Nephron (organoid): ENCODE measurements around the gene PGF.

Source experiments
- H3K27ac Mint-ChIP-seq, 3 experiments: 2 replicates each; pipeline ENCODE4 v1.8.0; 2020; ENCODE audit warnings: mixed read lengths in 3 of 3, mild to moderate bottlenecking in 2 of 3, moderate library complexity in 1 of 3
- H3K27me3 Mint-ChIP-seq: 2 replicates; pipeline ENCODE4 v1.8.0; 2021; ENCODE audit warnings: low read depth, mild to moderate bottlenecking, moderate library complexity, mixed read lengths
- H3K36me3 Mint-ChIP-seq: 2 replicates; pipeline ENCODE4 v1.8.0; 2020; ENCODE audit warnings: low read depth, mixed read lengths
- H3K4me1 Mint-ChIP-seq: 2 replicates; pipeline ENCODE4 v1.8.0; 2020; ENCODE audit warnings: mixed read lengths
- H3K4me3 Mint-ChIP-seq, 3 experiments: 2 replicates each; pipeline ENCODE4 v1.8.0; 2020; ENCODE audit warnings: mild to moderate bottlenecking in 3 of 3, mixed read lengths in 3 of 3, moderate library complexity in 2 of 3
- H3K9me3 Mint-ChIP-seq: 2 replicates; pipeline ENCODE4 v1.8.0; 2020; ENCODE audit warnings: mixed read lengths
- TF ChIP-seq, protein P1 (sequence below), 3 experiments: fragments of 200-600 bp; sonication (generic); IDR thresholded peaks; one replicate each; pipeline ENCODE4 v1.5.0; 2021; ENCODE audit warnings: antibody characterized with exemption in 3 of 3; ENCODE audit not compliant: unreplicated experiment in 3 of 3

Gene PGF

DNA sequence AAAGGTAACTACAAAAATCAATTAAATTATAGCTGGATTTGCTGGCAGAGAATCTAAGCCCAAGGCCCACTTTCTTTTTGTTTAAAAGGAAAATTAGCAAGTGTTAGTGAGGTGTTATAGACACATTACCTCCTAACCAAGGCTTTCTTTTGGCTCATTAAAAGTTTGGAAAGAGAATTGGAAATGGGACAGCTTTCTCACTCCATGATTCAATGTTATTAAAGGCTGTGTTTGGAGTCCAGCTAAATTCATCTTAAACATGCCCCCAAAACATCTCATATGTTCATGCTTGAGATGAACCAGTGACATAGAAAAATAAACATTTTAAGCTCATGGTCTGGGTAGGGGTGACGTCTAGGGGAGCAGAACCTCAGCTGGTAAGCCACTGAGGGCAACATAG lies 13.4 kb upstream of the PGF start:
- peaks cover 4% of the 10 kb centered on the region for H3K36me3 Mint-ChIP-seq
- no peaks in the 10 kb centered on the region for H3K27me3 Mint-ChIP-seq
- no peaks in the 10 kb centered on the region for H3K9me3 Mint-ChIP-seq
- TF ChIP-seq, protein P1, sequence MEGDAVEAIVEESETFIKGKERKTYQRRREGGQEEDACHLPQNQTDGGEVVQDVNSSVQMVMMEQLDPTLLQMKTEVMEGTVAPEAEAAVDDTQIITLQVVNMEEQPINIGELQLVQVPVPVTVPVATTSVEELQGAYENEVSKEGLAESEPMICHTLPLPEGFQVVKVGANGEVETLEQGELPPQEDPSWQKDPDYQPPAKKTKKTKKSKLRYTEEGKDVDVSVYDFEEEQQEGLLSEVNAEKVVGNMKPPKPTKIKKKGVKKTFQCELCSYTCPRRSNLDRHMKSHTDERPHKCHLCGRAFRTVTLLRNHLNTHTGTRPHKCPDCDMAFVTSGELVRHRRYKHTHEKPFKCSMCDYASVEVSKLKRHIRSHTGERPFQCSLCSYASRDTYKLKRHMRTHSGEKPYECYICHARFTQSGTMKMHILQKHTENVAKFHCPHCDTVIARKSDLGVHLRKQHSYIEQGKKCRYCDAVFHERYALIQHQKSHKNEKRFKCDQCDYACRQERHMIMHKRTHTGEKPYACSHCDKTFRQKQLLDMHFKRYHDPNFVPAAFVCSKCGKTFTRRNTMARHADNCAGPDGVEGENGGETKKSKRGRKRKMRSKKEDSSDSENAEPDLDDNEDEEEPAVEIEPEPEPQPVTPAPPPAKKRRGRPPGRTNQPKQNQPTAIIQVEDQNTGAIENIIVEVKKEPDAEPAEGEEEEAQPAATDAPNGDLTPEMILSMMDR (IDR thresholded peaks at IDR 0.05; ENCODE audit: unreplicated experiment in 3 of 3): no peak
- H3K27ac Mint-ChIP-seq: peak overlapping the region in 1 of 3 experiments; percentile 45
- no peak overlapping the region for H3K4me3 Mint-ChIP-seq
- peaks cover 13% of the 10 kb centered on the region for H3K4me1 Mint-ChIP-seq

DNA sequence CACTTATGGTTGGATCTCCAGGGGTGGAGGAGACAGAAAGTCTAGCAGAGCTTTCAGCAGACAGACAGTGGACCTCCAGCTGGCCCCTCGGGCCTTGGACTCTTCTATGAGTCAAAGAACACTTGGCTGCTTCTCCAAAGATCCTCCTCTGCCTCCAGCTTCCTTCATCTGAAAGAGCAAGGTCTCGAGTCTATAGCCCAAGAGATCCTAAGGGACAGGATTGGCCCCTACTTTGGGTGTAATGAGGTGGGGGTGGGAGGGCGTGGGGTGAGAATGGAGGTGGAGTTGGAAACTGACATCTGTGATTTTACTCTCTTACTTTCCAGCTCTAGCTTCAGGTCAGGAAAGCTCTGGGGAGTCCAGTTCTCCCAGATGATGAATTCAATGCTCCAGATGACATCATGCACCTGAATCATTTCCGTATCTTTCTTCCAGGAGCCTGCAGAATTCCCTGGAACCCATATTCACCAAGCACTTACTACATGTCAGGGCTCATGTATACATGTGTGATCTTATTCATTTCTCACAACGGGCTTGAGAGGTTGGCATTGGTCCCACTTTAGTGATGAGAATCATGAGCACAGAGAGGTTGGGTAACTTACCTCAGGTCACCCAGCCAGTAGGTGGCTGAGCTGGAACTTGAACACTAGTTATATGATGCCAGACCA lies 10.2 kb upstream of the PGF start:
- TF ChIP-seq, protein P1 (IDR thresholded peaks at IDR 0.05; ENCODE audit: unreplicated experiment in 3 of 3): no peak
- H3K4me3 Mint-ChIP-seq: no peak overlapping the region
- no peaks in the 10 kb centered on the region for H3K9me3 Mint-ChIP-seq
- peaks cover 34% of the 10 kb centered on the region for H3K4me1 Mint-ChIP-seq
- peak overlapping the region; percentile 3 to 45 (median 37) for H3K27ac Mint-ChIP-seq
- peaks cover 6% of the 10 kb centered on the region for H3K27me3 Mint-ChIP-seq
- peaks cover 4% of the 10 kb centered on the region for H3K36me3 Mint-ChIP-seq

DNA sequence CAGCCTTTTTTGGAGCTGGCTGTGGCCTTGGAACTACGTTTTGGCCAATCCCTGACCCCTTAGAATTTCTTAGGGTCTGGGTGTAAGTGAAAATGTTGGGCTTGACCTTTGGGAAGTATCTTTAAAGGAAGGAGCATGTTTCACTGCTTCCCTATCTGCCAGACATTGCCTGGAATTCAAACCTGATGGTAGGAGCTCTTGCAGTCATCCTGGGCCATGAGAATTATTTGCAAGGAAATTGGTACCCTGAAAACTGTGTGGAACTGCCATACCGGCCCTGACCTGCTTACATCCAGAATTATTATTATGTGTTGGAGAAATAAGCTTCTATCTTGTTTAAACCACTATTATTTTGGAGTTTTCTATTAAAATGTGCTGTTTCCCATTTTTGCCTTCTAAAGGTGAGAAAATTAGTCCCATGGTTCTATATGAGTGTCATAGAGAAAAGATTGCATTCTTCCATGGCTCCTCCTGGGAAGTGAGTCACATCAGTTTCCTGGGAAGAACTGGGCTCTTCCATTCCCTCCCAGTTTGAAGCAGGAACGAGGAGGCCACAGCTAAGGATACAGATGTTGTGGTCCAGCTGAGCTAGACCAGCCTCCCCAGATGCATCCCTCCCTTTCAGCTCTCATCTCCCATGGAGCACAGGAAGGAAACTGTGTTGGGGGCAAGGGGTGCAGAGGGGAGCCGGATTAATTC lies 9.5 kb upstream of the PGF start:
- Mint-ChIP-seq H3K4me1 (peaks cover 34% of the 10 kb centered on the region), H3K9me3 (no peaks in the 10 kb centered on the region), H3K27me3 (peaks cover 6% of the 10 kb centered on the region), H3K36me3 (peaks cover 4% of the 10 kb centered on the region), H3K27ac (peak overlapping the region in 2 of 3 experiments; percentile 37 to 45), H3K4me3 (no peak overlapping the region)
- TF ChIP-seq, protein P1 (IDR thresholded peaks at IDR 0.05; ENCODE audit: unreplicated experiment in 3 of 3): no peak

DNA sequence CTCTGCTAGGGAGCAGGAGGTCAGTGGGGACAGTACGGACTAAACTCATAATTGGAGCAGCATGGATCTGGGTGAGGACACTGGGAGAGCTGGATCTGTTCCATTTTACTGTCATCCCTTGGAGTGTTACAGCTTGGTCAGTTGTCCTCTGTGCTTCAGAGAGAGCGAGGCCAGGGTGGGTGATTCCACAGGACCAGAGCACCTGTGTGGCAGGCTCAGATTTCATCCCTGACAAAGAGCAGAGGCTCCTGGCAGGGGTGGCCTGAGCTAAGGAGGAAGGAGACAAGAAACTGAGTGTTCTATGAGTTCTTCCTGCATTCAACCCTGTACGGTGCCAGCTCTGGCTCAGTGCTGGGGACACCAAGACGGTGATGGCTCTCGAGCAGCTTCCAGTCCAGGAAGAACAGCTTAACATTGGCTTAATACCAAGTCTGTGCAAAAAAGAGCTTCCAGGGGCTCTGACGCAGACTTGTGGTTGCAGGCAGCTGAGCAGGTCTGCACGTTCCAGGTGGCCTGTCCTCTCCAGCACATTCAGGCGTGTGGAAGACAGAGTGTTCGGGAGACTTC lies 8.4 kb upstream of the PGF start:
- Mint-ChIP-seq H3K27ac (peak overlapping the region; percentile 39 to 80 (median 48)), H3K9me3 (no peaks in the 10 kb centered on the region), H3K4me3 (peak overlapping the region in 1 of 3 experiments; percentile 37), H3K36me3 (peaks cover 4% of the 10 kb centered on the region), H3K27me3 (peaks cover 6% of the 10 kb centered on the region), H3K4me1 (peaks cover 34% of the 10 kb centered on the region)
- TF ChIP-seq, protein P1 (IDR thresholded peaks at IDR 0.05; ENCODE audit: unreplicated experiment in 3 of 3): no peak

DNA sequence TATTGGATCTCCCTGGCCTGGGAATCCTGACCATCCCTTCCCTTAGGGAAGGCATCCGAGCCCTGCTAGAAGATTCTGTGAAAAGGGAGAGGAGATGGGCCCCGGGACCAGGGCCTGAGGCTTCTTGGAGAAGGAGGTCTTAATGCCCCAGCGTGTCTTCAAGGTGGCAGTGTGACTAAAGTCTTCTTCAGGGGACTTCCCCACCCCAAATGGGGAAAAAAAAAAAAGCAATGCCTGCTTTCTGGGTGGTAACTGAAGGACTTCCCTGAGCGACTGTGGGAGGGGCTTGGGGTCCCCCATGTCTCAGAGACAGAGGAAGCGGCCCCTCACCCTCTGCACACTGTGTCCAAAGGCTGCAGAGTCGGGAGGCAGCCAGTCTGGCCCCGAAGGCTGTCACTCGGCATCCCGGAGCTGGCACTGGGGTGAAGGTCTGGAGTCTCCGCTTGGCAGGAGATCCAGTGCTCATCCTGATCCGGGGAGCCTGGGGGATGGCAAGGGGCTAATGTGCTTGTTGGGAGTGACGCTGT lies 7.8 kb upstream of the PGF start:
- H3K9me3 Mint-ChIP-seq: no peaks in the 10 kb centered on the region
- H3K27me3 Mint-ChIP-seq: peaks cover 6% of the 10 kb centered on the region
- TF ChIP-seq, protein P1 (IDR thresholded peaks at IDR 0.05; ENCODE audit: unreplicated experiment in 3 of 3): no peak
- H3K36me3 Mint-ChIP-seq: peaks cover 4% of the 10 kb centered on the region
- peaks cover 34% of the 10 kb centered on the region for H3K4me1 Mint-ChIP-seq
- peak overlapping the region in 2 of 3 experiments; percentile 48 to 80 for H3K27ac Mint-ChIP-seq
- peak overlapping the region in 1 of 3 experiments; percentile 37 for H3K4me3 Mint-ChIP-seq
